H9 (cell line): ENCODE data around the gene TOMM70. TPM values are rescaled to one million over a fixed set of nuclear protein-coding genes. Genes with fewer than 3 reads are reported as not detected.

Experiments used
- DNase-seq: peaks from one replicate; pipeline ENCODE4 v3.0.0-alpha.2; 2017
- H2AFZ ChIP-seq: one replicate; pipeline ENCODE4 v1.6.1; 2013; ENCODE audit warnings: mild to moderate bottlenecking, low read length, control low read depth, moderate library complexity
- H2AK5ac ChIP-seq: 2 replicates; pipeline ENCODE4 v1.6.1; 2013; ENCODE audit warnings: low read length, control low read depth, mixed read lengths; ENCODE audit not compliant: insufficient read length
- H2BK120ac ChIP-seq: one replicate; pipeline ENCODE4 v1.6.1; 2013; ENCODE audit warnings: low read depth, mild to moderate bottlenecking, low read length, control low read depth, inconsistent platforms; ENCODE audit not compliant: poor library complexity, severe bottlenecking
- H2BK12ac ChIP-seq: 2 replicates; pipeline ENCODE4 v1.6.1; 2013; ENCODE audit warnings: low read length, control low read depth, mixed read lengths, low read depth; ENCODE audit not compliant: insufficient read length
- H2BK15ac ChIP-seq: 2 replicates; pipeline ENCODE4 v1.6.1; 2013; ENCODE audit warnings: low read depth, low read length, control low read depth
- H2BK20ac ChIP-seq: one replicate; pipeline ENCODE4 v1.6.1; 2013; ENCODE audit warnings: low read depth, mild to moderate bottlenecking, low read length, control low read depth, inconsistent platforms; ENCODE audit not compliant: poor library complexity, severe bottlenecking
- H2BK5ac ChIP-seq: 2 replicates; pipeline ENCODE4 v1.6.1; 2013; ENCODE audit warnings: low read length, control low read depth, mixed read lengths; ENCODE audit not compliant: insufficient read length
- H3K14ac ChIP-seq: 2 replicates; pipeline ENCODE4 v1.6.1; 2013; ENCODE audit warnings: low read length, control low read depth; ENCODE audit not compliant: insufficient read depth
- H3K18ac ChIP-seq: 2 replicates; pipeline ENCODE4 v1.6.1; 2013; ENCODE audit warnings: low read depth, mild to moderate bottlenecking, mixed read lengths, low read length, control low read depth; ENCODE audit not compliant: insufficient read length
- H3K23ac ChIP-seq: 2 replicates; pipeline ENCODE4 v1.6.1; 2013; ENCODE audit warnings: low read length, control low read depth, mixed read lengths, low read depth; ENCODE audit not compliant: insufficient read length
- H3K23me2 ChIP-seq: 2 replicates; pipeline ENCODE4 v1.6.1; 2013; ENCODE audit warnings: low read depth, mild to moderate bottlenecking, mixed read lengths, low read length, control low read depth; ENCODE audit not compliant: insufficient read length, poor library complexity, severe bottlenecking
- H3K27ac ChIP-seq: 2 replicates; pipeline ENCODE4 v1.5.1; 2013; ENCODE audit warnings: low read length, control low read depth, mixed read lengths, low read depth; ENCODE audit not compliant: insufficient read length
- H3K27me3 ChIP-seq: 2 replicates; pipeline ENCODE4 v1.6.1; 2013; ENCODE audit warnings: low read length, control low read depth, inconsistent platforms; ENCODE audit not compliant: insufficient read depth
- H3K4ac ChIP-seq: 2 replicates; pipeline ENCODE4 v1.6.1; 2013; ENCODE audit warnings: low read depth, mild to moderate bottlenecking, control low read depth, inconsistent platforms, low read length, moderate library complexity
- H3K4me1 ChIP-seq: 2 replicates; pipeline ENCODE4 v1.6.1; 2013; ENCODE audit warnings: low read length, control low read depth, inconsistent platforms; ENCODE audit not compliant: insufficient read depth
- H3K4me2 ChIP-seq: 2 replicates; pipeline ENCODE4 v1.6.1; 2013; ENCODE audit warnings: low read length, control low read depth, mixed read lengths; ENCODE audit not compliant: insufficient read length, insufficient read depth
- H3K56ac ChIP-seq: 2 replicates; pipeline ENCODE4 v1.6.1; 2013; ENCODE audit warnings: low read depth, mild to moderate bottlenecking, mixed read lengths, low read length, control low read depth; ENCODE audit not compliant: insufficient read length
- H3K79me1 ChIP-seq: 2 replicates; pipeline ENCODE4 v1.6.1; 2013; ENCODE audit warnings: low read depth, mild to moderate bottlenecking, moderate library complexity, low read length, control low read depth, inconsistent platforms; ENCODE audit not compliant: insufficient read depth, poor library complexity, severe bottlenecking
- H3K79me2 ChIP-seq: 2 replicates; pipeline ENCODE4 v1.6.1; 2013; ENCODE audit warnings: low read length, control low read depth, inconsistent platforms; ENCODE audit not compliant: insufficient read depth
- H3K9ac ChIP-seq: 2 replicates; pipeline ENCODE4 v1.6.1; 2013; ENCODE audit warnings: low read length, control low read depth, mixed read lengths; ENCODE audit not compliant: insufficient read length; ENCODE audit errors: extremely low read depth
- H3K9me3 ChIP-seq: one replicate; pipeline ENCODE4 v1.6.1; 2013; ENCODE audit warnings: low read depth, low read length, inconsistent platforms; ENCODE audit not compliant: control insufficient read depth
- H3T11ph ChIP-seq: one replicate; pipeline ENCODE4 v1.6.1; 2013; ENCODE audit warnings: mild to moderate bottlenecking, low read length, control low read depth, inconsistent platforms
- H4K20me1 ChIP-seq: one replicate; pipeline ENCODE4 v1.6.1; 2013; ENCODE audit not compliant: control insufficient read depth, insufficient read length, insufficient read depth
- H4K5ac ChIP-seq: 2 replicates; pipeline ENCODE4 v1.6.1; 2013; ENCODE audit warnings: low read depth, mild to moderate bottlenecking, mixed read lengths, low read length, control low read depth; ENCODE audit not compliant: insufficient read length
- H4K8ac ChIP-seq: replicated peaks from 2 replicates; pipeline ENCODE4 v1.6.1; 2013; ENCODE audit warnings: low read length, control low read depth, mixed read lengths, low read depth; ENCODE audit not compliant: insufficient read length
- H4K91ac ChIP-seq: 2 replicates; pipeline ENCODE4 v1.6.1; 2013; ENCODE audit warnings: low read depth, mild to moderate bottlenecking, moderate library complexity, mixed read lengths, low read length, control low read depth; ENCODE audit not compliant: insufficient read length
- H3K27ac Mint-ChIP-seq, 3 experiments: 2 replicates in 2 of 3; 3 replicates in 1 of 3; pipeline ENCODE4 v1.8.0; 2020 to 2021; ENCODE audit warnings: mixed read lengths in 3 of 3, mild to moderate bottlenecking in 1 of 3, moderate library complexity in 1 of 3
- H3K27me3 Mint-ChIP-seq: 2 replicates; pipeline ENCODE4 v1.8.0; 2021; ENCODE audit warnings: low read depth, mild to moderate bottlenecking, moderate library complexity, mixed read lengths
- H3K36me3 Mint-ChIP-seq, 3 experiments: 2 replicates in 2 of 3; 3 replicates in 1 of 3; pipeline ENCODE4 v1.8.0; 2020 to 2021; ENCODE audit warnings: low read depth in 3 of 3, mixed read lengths in 3 of 3; ENCODE audit not compliant: insufficient read depth in 1 of 3
- H3K4me1 Mint-ChIP-seq, 2 experiments: 2 replicates each; pipeline ENCODE4 v1.8.0; 2020; ENCODE audit warnings: mixed read lengths in 2 of 2
- H3K4me3 Mint-ChIP-seq, 2 experiments: 2 replicates in 1 of 2; 3 replicates in 1 of 2; pipeline ENCODE4 v1.8.0; 2020 to 2021; ENCODE audit warnings: mild to moderate bottlenecking in 2 of 2, mixed read lengths in 2 of 2, moderate library complexity in 1 of 2
- H3K9me3 Mint-ChIP-seq, 2 experiments: 2 replicates in 1 of 2; 3 replicates in 1 of 2; pipeline ENCODE4 v1.8.0; 2020; ENCODE audit warnings: mild to moderate bottlenecking in 2 of 2, mixed read lengths in 2 of 2, moderate library complexity in 1 of 2
- WGBS: extraction: QIAGEN DNeasy Blood & Tissue Kit; methylation state at CpG from one replicate; pipeline ENCODE4 v1.1.7; 2013; ENCODE audit warnings: missing lambda C conversion rate, low lambda C conversion rate, mixed read lengths; ENCODE audit not compliant: insufficient read length; ENCODE audit errors: extremely low coverage; 5-methylcytosine and 5-hydroxymethylcytosine counted together
- total RNA-seq: library from RNA; stranded (reverse); gene quantifications from 2 replicates; pipeline ENCODE4 v1.2.1, GENCODE V29; 2021
- TF ChIP-seq, protein P1 (sequence below): fragments of 200-600 bp; sonication (generic); conservative IDR thresholded peaks from 3 replicates; pipeline ENCODE4 v1.8.0; 2021; ENCODE audit warnings: antibody characterized with exemption, mild to moderate bottlenecking

TOMM70 gene
- total RNA-seq, 1 experiment from 2014 or later = 53.0 TPM

DNA sequence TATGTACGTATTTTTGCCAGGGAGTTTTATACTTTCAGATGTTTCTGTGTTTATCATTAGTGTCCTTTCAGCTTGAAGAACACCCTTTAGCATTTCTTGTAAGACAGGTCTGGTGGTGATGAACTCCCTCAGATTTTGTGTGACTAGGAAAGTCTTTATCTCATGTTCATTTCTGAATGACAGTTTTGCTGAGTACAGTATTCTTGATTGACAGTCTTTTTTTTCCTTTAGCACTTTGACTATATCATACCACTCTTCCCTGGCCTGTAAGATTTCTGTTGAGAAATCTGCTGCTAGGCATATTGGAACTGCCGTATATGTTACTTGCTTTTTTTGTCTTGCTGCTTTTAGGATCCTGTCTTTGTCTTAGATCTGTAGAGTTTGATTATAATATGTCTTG lies 6.3 kb upstream of the TOMM70 start:
- Mint-ChIP-seq H3K27ac (no peak overlapping the region), H3K27me3 (no peaks in the 10 kb centered on the region), H3K4me3 (no peak overlapping the region), H3K9me3 (peaks cover 2 to 6% of the 10 kb centered on the region in 2 experiments; a peak in 2 of 5 replicates), H3K4me1 (peaks cover 25% of the 10 kb centered on the region in 2 experiments), H3K36me3 (peaks cover 10 to 46% (median 31%) of the 10 kb centered on the region in 3 experiments)
- no peak overlapping the region for H4K91ac ChIP-seq
- H3K56ac ChIP-seq = no peak overlapping the region
- no peak overlapping the region for H3K18ac ChIP-seq
- no peak overlapping the region for H3K4ac ChIP-seq
- no peak overlapping the region for H4K8ac ChIP-seq
- H2AK5ac ChIP-seq = no peak overlapping the region
- no peak overlapping the region for H2BK12ac ChIP-seq
- no peak overlapping the region for H2BK15ac ChIP-seq
- H4K20me1 ChIP-seq = no peaks in the 10 kb centered on the region
- H3K23ac ChIP-seq = no peak overlapping the region
- no peak overlapping the region for H3K9ac ChIP-seq
- no peak overlapping the region for H2BK5ac ChIP-seq
- DNase-seq = no peak
- H3K79me2 ChIP-seq = peaks cover 2% of the 10 kb centered on the region; the same call in 1 of the 2 replicates
- no peak overlapping the region for H3K27ac ChIP-seq
- H3K14ac ChIP-seq = no peak overlapping the region
- TF ChIP-seq, protein P1, sequence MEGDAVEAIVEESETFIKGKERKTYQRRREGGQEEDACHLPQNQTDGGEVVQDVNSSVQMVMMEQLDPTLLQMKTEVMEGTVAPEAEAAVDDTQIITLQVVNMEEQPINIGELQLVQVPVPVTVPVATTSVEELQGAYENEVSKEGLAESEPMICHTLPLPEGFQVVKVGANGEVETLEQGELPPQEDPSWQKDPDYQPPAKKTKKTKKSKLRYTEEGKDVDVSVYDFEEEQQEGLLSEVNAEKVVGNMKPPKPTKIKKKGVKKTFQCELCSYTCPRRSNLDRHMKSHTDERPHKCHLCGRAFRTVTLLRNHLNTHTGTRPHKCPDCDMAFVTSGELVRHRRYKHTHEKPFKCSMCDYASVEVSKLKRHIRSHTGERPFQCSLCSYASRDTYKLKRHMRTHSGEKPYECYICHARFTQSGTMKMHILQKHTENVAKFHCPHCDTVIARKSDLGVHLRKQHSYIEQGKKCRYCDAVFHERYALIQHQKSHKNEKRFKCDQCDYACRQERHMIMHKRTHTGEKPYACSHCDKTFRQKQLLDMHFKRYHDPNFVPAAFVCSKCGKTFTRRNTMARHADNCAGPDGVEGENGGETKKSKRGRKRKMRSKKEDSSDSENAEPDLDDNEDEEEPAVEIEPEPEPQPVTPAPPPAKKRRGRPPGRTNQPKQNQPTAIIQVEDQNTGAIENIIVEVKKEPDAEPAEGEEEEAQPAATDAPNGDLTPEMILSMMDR = no peak
- no peaks in the 10 kb centered on the region for H3K23me2 ChIP-seq
- no peaks in the 10 kb centered on the region for H3K4me1 ChIP-seq
- H2BK120ac ChIP-seq = no peak overlapping the region
- no CpG with 5 or more reads among the region's 2 CpGs for WGBS
- no peak overlapping the region for H2AFZ ChIP-seq
- no peak overlapping the region for H3T11ph ChIP-seq
- H3K9me3 ChIP-seq = no peaks in the 10 kb centered on the region
- peaks cover 2% of the 10 kb centered on the region for H3K79me1 ChIP-seq
- no peak overlapping the region for H2BK20ac ChIP-seq
- no peaks in the 10 kb centered on the region for H3K27me3 ChIP-seq
- no peak overlapping the region for H4K5ac ChIP-seq
- H3K4me2 ChIP-seq = no peak overlapping the region
